Measurements from ENCODE around the gene JMJD7.

DNA sequence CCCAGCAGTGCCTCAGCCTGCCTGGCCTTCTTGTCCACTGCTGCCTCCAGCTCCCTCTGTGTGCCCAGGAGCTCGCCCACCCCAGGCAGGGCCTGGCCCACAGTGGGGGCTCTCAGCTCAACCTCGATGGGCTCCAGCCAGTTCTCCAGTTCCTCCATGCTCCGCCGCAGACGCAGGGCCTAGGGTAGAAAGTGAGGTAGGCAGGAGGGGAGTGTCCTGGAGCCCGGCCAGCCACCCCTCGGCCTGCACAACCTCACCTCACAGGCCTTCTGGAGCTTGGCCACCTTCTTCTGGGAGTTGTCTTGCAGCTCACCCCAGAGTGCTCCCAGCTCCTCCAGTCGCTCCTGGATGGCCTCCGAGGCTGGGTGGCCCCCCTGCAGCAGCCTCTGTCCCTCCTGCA lies 29.4 kb downstream of the JMJD7 start:
- TF ChIP-seq, protein P1, sequence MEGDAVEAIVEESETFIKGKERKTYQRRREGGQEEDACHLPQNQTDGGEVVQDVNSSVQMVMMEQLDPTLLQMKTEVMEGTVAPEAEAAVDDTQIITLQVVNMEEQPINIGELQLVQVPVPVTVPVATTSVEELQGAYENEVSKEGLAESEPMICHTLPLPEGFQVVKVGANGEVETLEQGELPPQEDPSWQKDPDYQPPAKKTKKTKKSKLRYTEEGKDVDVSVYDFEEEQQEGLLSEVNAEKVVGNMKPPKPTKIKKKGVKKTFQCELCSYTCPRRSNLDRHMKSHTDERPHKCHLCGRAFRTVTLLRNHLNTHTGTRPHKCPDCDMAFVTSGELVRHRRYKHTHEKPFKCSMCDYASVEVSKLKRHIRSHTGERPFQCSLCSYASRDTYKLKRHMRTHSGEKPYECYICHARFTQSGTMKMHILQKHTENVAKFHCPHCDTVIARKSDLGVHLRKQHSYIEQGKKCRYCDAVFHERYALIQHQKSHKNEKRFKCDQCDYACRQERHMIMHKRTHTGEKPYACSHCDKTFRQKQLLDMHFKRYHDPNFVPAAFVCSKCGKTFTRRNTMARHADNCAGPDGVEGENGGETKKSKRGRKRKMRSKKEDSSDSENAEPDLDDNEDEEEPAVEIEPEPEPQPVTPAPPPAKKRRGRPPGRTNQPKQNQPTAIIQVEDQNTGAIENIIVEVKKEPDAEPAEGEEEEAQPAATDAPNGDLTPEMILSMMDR (IDR thresholded peaks at IDR 0.05; ENCODE audit: low read length), result no peak
- no peak for TF ChIP-seq EZH2 (IDR thresholded peaks at IDR 0.05; ENCODE audit: borderline replicate concordance, low read length)
